BLaER1 (cell line): ENCODE data around the gene KIRREL1.

Source experiments
- H3K27ac ChIP-seq: shearing (Covaris generic); formaldehyde crosslinking; 2 replicates; pipeline ENCODE4 v1.8.1; 2022
- H3K27me3 ChIP-seq: shearing (Covaris generic); formaldehyde crosslinking; 2 replicates; pipeline ENCODE4 v1.8.1; 2022
- H3K36me3 ChIP-seq: shearing (Covaris generic); formaldehyde crosslinking; 2 replicates; pipeline ENCODE4 v1.8.1; 2022
- H3K4me1 ChIP-seq: shearing (Covaris generic); formaldehyde crosslinking; 2 replicates; pipeline ENCODE4 v1.8.1; 2022
- H3K4me2 ChIP-seq: shearing (Covaris generic); formaldehyde crosslinking; 2 replicates; pipeline ENCODE4 v1.8.1; 2022
- H3K4me3 ChIP-seq: shearing (Covaris generic); formaldehyde crosslinking; 2 replicates; pipeline ENCODE4 v1.8.1; 2022
- H3K9ac ChIP-seq: shearing (Covaris generic); formaldehyde crosslinking; 2 replicates; pipeline ENCODE4 v1.8.1; 2022
- H3K9me3 ChIP-seq: shearing (Covaris generic); formaldehyde crosslinking; 2 replicates; pipeline ENCODE4 v1.8.1; 2022
- H4K20me1 ChIP-seq: shearing (Covaris generic); formaldehyde crosslinking; 2 replicates; pipeline ENCODE4 v1.8.1; 2022
- Cebpa-rat ChIP-seq: shearing (Covaris generic); IDR thresholded peaks from 2 replicates; pipeline ENCODE4 v1.8.1; 2022

Gene KIRREL1

GRCh38 chr1:157969697-157970485 lies 23.6 kb upstream of the KIRREL1 start:
- Histone ChIP-seq H3K27ac (peak overlapping the region; percentile 88), H3K9me3 (peaks cover 25% of the 10 kb centered on the region), H3K4me3 (no peak overlapping the region), H3K9ac (peak overlapping the region; percentile 72; the same call in 1 of the 2 replicates), H3K4me1 (peaks cover 23% of the 10 kb centered on the region), H3K4me2 (peak overlapping the region; percentile 82), H3K36me3 (no peaks in the 10 kb centered on the region; the same call in 1 of the 2 replicates), H4K20me1 (no peaks in the 10 kb centered on the region), H3K27me3 (no peaks in the 10 kb centered on the region)
- TF ChIP-seq Cebpa-rat: no peak

GRCh38 chr1:157971769-157972168 lies 21.7 kb upstream of the KIRREL1 start:
- peaks cover 25% of the 10 kb centered on the region for H3K9me3 ChIP-seq
- H3K27ac ChIP-seq: no peak overlapping the region
- H3K9ac ChIP-seq: no peak overlapping the region
- H3K36me3 ChIP-seq: no peaks in the 10 kb centered on the region; the same call in 1 of the 2 replicates
- TF ChIP-seq Cebpa-rat: no peak
- no peaks in the 10 kb centered on the region for H3K27me3 ChIP-seq
- H4K20me1 ChIP-seq: no peaks in the 10 kb centered on the region
- H3K4me1 ChIP-seq: peaks cover 23% of the 10 kb centered on the region
- no peak overlapping the region for H3K4me3 ChIP-seq
- no peak overlapping the region for H3K4me2 ChIP-seq

GRCh38 chr1:157975228-157975950 lies 18.1 kb upstream of the KIRREL1 start:
- H3K4me1 ChIP-seq: no peaks in the 10 kb centered on the region
- H3K9me3 ChIP-seq: peaks cover 21% of the 10 kb centered on the region
- no peak overlapping the region for H3K4me3 ChIP-seq
- H3K4me2 ChIP-seq: no peak overlapping the region
- H3K36me3 ChIP-seq: no peaks in the 10 kb centered on the region; the same call in 1 of the 2 replicates
- H3K9ac ChIP-seq: no peak overlapping the region
- no peaks in the 10 kb centered on the region for H3K27me3 ChIP-seq
- no peaks in the 10 kb centered on the region for H4K20me1 ChIP-seq
- no peak for TF ChIP-seq Cebpa-rat
- no peak overlapping the region for H3K27ac ChIP-seq

- no peak overlapping the region for H3K4me2 ChIP-seq
- TF ChIP-seq Cebpa-rat: no peak
- no peak overlapping the region for H3K4me3 ChIP-seq
- no peaks in the 10 kb centered on the region for H3K27me3 ChIP-seq
- H3K4me1 ChIP-seq: no peaks in the 10 kb centered on the region
- no peaks in the 10 kb centered on the region for H4K20me1 ChIP-seq
- no peak overlapping the region for H3K9ac ChIP-seq
- peaks cover 8% of the 10 kb centered on the region for H3K9me3 ChIP-seq
- H3K27ac ChIP-seq: no peak overlapping the region
- no peaks in the 10 kb centered on the region for H3K36me3 ChIP-seq
These were observed 16.6 kb upstream of the KIRREL1 start for GRCh38 chr1:157976888-157977287.

- no peak for TF ChIP-seq Cebpa-rat
- Histone ChIP-seq H3K9me3 (no peaks in the 10 kb centered on the region), H3K36me3 (no peaks in the 10 kb centered on the region), H3K27me3 (no peaks in the 10 kb centered on the region), H3K4me3 (no peak overlapping the region), H3K27ac (no peak overlapping the region), H3K4me2 (no peak overlapping the region), H4K20me1 (no peaks in the 10 kb centered on the region), H3K4me1 (peaks cover 5% of the 10 kb centered on the region), H3K9ac (no peak overlapping the region)
These were observed 14.7 kb upstream of the KIRREL1 start for GRCh38 chr1:157978586-157979403.

- Histone ChIP-seq H3K27ac (no peak overlapping the region), H3K4me3 (no peak overlapping the region), H3K9me3 (no peaks in the 10 kb centered on the region), H3K36me3 (no peaks in the 10 kb centered on the region), H3K9ac (no peak overlapping the region), H4K20me1 (no peaks in the 10 kb centered on the region), H3K4me1 (peaks cover 17% of the 10 kb centered on the region), H3K4me2 (no peak overlapping the region), H3K27me3 (no peaks in the 10 kb centered on the region)
- no peak for TF ChIP-seq Cebpa-rat
These were observed 11.3 kb upstream of the KIRREL1 start for GRCh38 chr1:157982136-157982535.

GRCh38 chr1:157983787-157984186 lies 9.7 kb upstream of the KIRREL1 start:
- Histone ChIP-seq H3K27me3 (no peaks in the 10 kb centered on the region), H4K20me1 (no peaks in the 10 kb centered on the region), H3K4me2 (peak overlapping the region; percentile 14; the same call in 1 of the 2 replicates), H3K27ac (no peak overlapping the region), H3K4me1 (peaks cover 17% of the 10 kb centered on the region), H3K36me3 (no peaks in the 10 kb centered on the region), H3K9ac (no peak overlapping the region), H3K9me3 (no peaks in the 10 kb centered on the region), H3K4me3 (no peak overlapping the region)
- no peak for TF ChIP-seq Cebpa-rat

GRCh38 chr1:157984469-157984868 lies 9.0 kb upstream of the KIRREL1 start:
- Histone ChIP-seq H3K4me1 (peaks cover 17% of the 10 kb centered on the region), H3K9me3 (no peaks in the 10 kb centered on the region)
- TF ChIP-seq Cebpa-rat: no peak

GRCh38 chr1:157985473-157985872 lies 8.0 kb upstream of the KIRREL1 start:
- no peak overlapping the region for H3K27ac ChIP-seq

More at GRCh38 chr1:157984469-157984868, 9.0 kb upstream of the KIRREL1 start:
- no peaks in the 10 kb centered on the region for H3K27me3 ChIP-seq
- H3K4me3 ChIP-seq: no peak overlapping the region
- H4K20me1 ChIP-seq: no peaks in the 10 kb centered on the region
- H3K4me2 ChIP-seq: no peak overlapping the region
- H3K9ac ChIP-seq: no peak overlapping the region
- no peaks in the 10 kb centered on the region for H3K36me3 ChIP-seq
- H3K27ac ChIP-seq: no peak overlapping the region

More at GRCh38 chr1:157985473-157985872, 8.0 kb upstream of the KIRREL1 start:
- Histone ChIP-seq H4K20me1 (no peaks in the 10 kb centered on the region), H3K27me3 (no peaks in the 10 kb centered on the region), H3K4me3 (no peak overlapping the region), H3K4me2 (no peak overlapping the region), H3K4me1 (peaks cover 17% of the 10 kb centered on the region), H3K9ac (no peak overlapping the region), H3K36me3 (no peaks in the 10 kb centered on the region), H3K9me3 (no peaks in the 10 kb centered on the region)
- TF ChIP-seq Cebpa-rat: no peak
